Peyer's patch (tissue), 4 donors: Measurements from ENCODE around the gene RBMS1. TPM values are rescaled to one million over a fixed set of nuclear protein-coding genes. Genes with fewer than 3 reads are reported as not detected.
A peak's percentile ranks its signal among the peaks of the same experiment; 100 is the strongest.

Experiments
- DNase-seq, 3 donors: peaks; one replicate each; pipeline ENCODE4 v3.0.0-alpha.2; 2017 to 2019
- H3K27ac ChIP-seq, 4 donors: fragments of 200-600 bp; sonication (generic); one replicate each; pipeline ENCODE4 v1.5.1; 2016 to 2019
- H3K27me3 ChIP-seq, 2 donors: fragments of 200-600 bp; sonication (generic); one replicate each; pipeline ENCODE4 v1.5.1; 2019
- H3K36me3 ChIP-seq, 3 donors: fragments of 200-600 bp; sonication (generic); one replicate each; pipeline ENCODE4 v1.5.1; 2016 to 2019
- H3K4me1 ChIP-seq, 4 donors: fragments of 200-600 bp; sonication (generic); one replicate each; pipeline ENCODE4 v1.5.1; 2016 to 2019
- H3K4me3 ChIP-seq, 4 donors: fragments of 200-600 bp; sonication (generic); 1 replicate in 3 of 4; 2 replicates in 1 of 4; pipeline ENCODE4 v1.5.1; 2016 to 2019; ENCODE audit warnings: mild to moderate bottlenecking in 1 of 4
- H3K9me3 ChIP-seq, 4 donors: fragments of 200-600 bp; sonication (generic); one replicate each; pipeline ENCODE4 v1.5.1; 2016 to 2019; ENCODE audit warnings: mild to moderate bottlenecking in 1 of 4
- POLR2A ChIP-seq, 2 donors: fragments of 450-650 bp; IDR thresholded peaks; one replicate each; pipeline ENCODE4 v1.5.1; 2017; ENCODE audit warnings: antibody characterized with exemption in 2 of 2, mild to moderate bottlenecking in 2 of 2, moderate library complexity in 2 of 2
- total RNA-seq, 4 donors: library from RNA; depleted of rRNA; stranded (reverse); fragments of >200 nt; gene quantifications; one replicate each; pipeline ENCODE4 v1.1.0, GENCODE V29; 2016
- TF ChIP-seq, protein P1 (sequence below), 6 experiments: fragments of 450-650 bp in 4 of 6; fragments of 200-600 bp in 2 of 6; sonication (generic) in 1 of 6; IDR thresholded peaks; one replicate each; pipeline ENCODE4 v1.5.1; 2017 to 2019; ENCODE audit warnings: antibody characterized with exemption in 6 of 6, mild to moderate bottlenecking in 3 of 6, moderate library complexity in 1 of 6

RBMS1 gene
- total RNA-seq, 4 donors from 2014 or later: 10.5 to 41.3 (median 18.5) TPM

DNA sequence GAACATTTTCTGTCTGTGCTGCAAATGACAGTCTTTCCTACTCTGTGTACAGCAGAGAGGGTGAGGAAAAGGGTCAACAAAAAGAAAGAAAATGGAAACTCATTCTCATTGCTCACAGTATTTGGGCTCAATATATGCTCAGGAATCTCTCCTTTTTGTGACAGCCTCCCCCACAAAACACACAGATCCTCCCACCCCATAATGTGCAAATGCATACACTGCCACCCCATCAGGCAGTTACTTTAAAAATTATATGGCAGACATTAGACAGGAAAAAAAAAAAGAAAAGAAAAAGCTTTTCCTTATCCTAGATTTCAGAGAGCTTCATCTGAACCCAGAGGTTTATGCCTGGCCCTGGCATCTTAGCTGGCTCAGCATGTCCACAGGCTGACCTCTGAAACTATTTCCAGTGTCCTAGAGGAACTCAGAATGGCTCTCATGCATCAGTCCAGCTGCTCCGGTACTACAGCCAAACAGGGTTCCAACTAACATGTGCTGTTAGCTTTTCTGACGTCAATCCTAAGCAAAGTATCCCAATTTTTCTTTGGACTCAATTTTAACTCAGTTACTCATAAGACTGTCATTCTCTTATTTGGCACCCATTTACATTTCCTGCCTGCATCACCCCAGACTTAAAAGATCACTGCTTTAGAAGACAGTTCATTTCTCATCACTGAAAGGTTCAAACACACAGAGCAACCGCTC, 105.9 kb downstream of the RBMS1 start:
- DNase-seq: peak in 1 of 3 donors; percentile 77
- Histone ChIP-seq H3K27me3 (no peaks in the 10 kb centered on the region), H3K4me1 (peaks cover 0 to 18% (median 7%) of the 10 kb centered on the region in 4 donors), H3K9me3 (no peaks in the 10 kb centered on the region), H3K27ac (peak overlapping the region; percentile 53 to 79 (median 70)), H3K36me3 (no peaks in the 10 kb centered on the region), H3K4me3 (no peak overlapping the region)
- TF ChIP-seq, protein P1, sequence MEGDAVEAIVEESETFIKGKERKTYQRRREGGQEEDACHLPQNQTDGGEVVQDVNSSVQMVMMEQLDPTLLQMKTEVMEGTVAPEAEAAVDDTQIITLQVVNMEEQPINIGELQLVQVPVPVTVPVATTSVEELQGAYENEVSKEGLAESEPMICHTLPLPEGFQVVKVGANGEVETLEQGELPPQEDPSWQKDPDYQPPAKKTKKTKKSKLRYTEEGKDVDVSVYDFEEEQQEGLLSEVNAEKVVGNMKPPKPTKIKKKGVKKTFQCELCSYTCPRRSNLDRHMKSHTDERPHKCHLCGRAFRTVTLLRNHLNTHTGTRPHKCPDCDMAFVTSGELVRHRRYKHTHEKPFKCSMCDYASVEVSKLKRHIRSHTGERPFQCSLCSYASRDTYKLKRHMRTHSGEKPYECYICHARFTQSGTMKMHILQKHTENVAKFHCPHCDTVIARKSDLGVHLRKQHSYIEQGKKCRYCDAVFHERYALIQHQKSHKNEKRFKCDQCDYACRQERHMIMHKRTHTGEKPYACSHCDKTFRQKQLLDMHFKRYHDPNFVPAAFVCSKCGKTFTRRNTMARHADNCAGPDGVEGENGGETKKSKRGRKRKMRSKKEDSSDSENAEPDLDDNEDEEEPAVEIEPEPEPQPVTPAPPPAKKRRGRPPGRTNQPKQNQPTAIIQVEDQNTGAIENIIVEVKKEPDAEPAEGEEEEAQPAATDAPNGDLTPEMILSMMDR (IDR thresholded peaks at IDR 0.05): no peak
- TF ChIP-seq POLR2A (IDR thresholded peaks at IDR 0.05): no peak

DNA sequence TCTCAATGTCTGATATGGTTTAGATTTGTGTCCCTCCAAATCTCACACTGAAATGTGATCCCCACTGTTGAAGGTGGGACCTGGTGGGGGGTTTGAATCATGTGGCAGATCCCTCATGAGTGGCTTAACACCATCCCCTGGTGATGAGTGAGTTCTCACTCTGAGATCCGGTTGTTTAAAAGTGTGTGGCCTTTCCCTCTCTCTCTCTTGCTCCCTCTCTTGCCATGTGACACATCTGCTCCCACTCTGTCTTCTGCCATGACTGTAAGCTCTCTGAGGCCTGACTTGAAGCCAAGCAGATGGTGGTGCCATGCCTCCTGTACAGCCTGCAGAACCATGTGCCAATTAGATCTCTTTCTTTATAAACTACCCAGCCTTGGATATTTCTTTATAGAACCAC, 108.8 kb downstream of the RBMS1 start:
- TF ChIP-seq, protein P1 (IDR thresholded peaks at IDR 0.05): no peak
- TF ChIP-seq POLR2A (IDR thresholded peaks at IDR 0.05): no peak
- Histone ChIP-seq H3K4me3 (no peak overlapping the region), H3K27me3 (no peaks in the 10 kb centered on the region), H3K9me3 (no peaks in the 10 kb centered on the region), H3K36me3 (no peaks in the 10 kb centered on the region), H3K27ac (peak overlapping the region in 1 of 4 donors; percentile 3), H3K4me1 (peaks cover 0 to 39% (median 7%) of the 10 kb centered on the region in 4 donors)
- no peak for DNase-seq

DNA sequence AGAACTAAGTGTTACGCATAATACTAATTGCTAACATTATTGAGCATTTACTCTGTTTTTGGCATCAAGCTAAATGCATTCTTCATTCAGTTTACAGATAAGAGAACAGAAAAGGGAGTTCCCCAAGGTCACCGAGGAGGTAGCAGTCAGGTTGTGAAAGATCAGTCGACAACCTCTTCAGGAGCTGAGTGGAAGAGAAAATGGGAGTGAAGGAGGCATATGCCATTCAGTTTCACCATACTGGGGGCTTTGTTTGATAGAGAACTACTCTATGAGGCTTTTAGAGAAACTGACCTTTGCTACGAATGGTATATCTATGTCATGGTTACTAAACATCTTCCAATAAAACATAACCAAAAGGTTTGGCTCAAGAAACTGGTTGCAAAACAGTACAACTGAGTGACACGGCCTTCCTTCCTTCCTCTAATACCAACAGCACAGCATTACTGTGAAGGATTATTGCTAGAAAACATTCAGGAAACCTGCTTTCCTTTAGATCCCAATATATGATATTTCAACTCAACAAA, 112.1 kb downstream of the RBMS1 start:
- peak overlapping the region in 3 of 4 donors; percentile 18 to 46 (median 34) for H3K27ac ChIP-seq
- H3K27me3 ChIP-seq: no peaks in the 10 kb centered on the region
- DNase-seq: no peak
- peaks cover 0 to 42% (median 2%) of the 10 kb centered on the region in 4 donors for H3K4me1 ChIP-seq
- no peak for TF ChIP-seq POLR2A (IDR thresholded peaks at IDR 0.05)
- TF ChIP-seq, protein P1 (IDR thresholded peaks at IDR 0.05): no peak
- H3K4me3 ChIP-seq: no peak overlapping the region
- H3K9me3 ChIP-seq: no peaks in the 10 kb centered on the region
- H3K36me3 ChIP-seq: no peaks in the 10 kb centered on the region

DNA sequence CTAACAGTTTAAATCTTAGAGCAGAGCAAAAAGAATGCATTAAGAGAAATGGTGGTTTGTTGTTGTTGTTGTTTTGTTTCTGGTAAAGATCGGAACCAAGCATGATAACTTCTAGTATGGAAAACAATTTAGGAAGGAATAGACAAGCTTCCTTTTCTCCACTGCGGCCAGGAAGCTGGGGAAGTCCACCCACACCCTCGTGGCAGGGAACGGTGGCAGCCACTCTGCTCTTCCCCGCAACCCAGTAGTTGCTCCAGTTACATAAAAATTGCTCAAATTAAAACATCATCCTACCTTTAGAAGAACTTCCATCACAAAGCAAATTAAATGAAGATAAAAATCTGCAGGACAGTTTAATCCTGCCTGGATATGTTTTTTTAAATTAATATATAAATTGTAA, 113.0 kb downstream of the RBMS1 start:
- no peak for DNase-seq
- no peaks in the 10 kb centered on the region for H3K27me3 ChIP-seq
- peak overlapping the region in 3 of 4 donors; percentile 6 to 46 (median 34) for H3K27ac ChIP-seq
- no peaks in the 10 kb centered on the region for H3K36me3 ChIP-seq
- no peaks in the 10 kb centered on the region for H3K9me3 ChIP-seq
- TF ChIP-seq, protein P1 (IDR thresholded peaks at IDR 0.05): no peak
- TF ChIP-seq POLR2A (IDR thresholded peaks at IDR 0.05): no peak
- H3K4me3 ChIP-seq: no peak overlapping the region
- H3K4me1 ChIP-seq: peaks cover 0 to 43% (median 6%) of the 10 kb centered on the region in 4 donors

DNA sequence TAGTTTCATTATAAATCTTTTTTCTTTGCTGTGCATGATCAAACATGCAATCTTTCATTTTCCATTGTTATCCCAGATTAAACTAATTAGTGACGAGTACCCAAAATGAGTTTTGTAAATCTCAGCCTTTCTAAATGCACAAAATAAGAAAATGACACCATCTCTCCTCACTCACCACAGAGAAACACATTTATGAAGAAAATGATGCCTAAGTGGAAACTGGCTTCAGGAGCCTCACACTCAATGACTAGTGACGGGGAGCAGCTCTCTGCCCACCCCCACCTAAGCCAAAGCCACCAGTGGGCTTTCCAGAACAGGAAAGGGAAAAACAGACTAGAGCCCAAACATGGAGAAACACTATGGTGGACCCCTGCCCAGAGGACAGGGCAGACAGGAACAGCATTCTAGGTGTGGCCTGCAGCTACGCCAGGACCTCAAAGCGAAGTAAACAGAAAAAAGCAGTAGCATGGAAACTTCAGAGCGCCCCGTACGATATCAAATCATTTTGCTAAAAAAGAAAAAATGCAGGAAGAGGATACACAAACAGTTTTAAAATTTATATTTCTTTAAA, 113.5 kb downstream of the RBMS1 start:
- Histone ChIP-seq H3K9me3 (no peaks in the 10 kb centered on the region), H3K4me1 (peaks cover 0 to 43% (median 8%) of the 10 kb centered on the region in 4 donors), H3K27ac (peak overlapping the region; percentile 6 to 46 (median 38)), H3K27me3 (no peaks in the 10 kb centered on the region), H3K36me3 (no peaks in the 10 kb centered on the region), H3K4me3 (no peak overlapping the region)
- DNase-seq: no peak
- TF ChIP-seq, protein P1 (IDR thresholded peaks at IDR 0.05): no peak
- no peak for TF ChIP-seq POLR2A (IDR thresholded peaks at IDR 0.05)
